NT2/D1 (cell line): Measurements from ENCODE around the gene TBCB.

ENCODE experiments used
- SUZ12 ChIP-seq: IDR thresholded peaks from 2 replicates; pipeline ENCODE4 v1.6.1; 2011; ENCODE audit not compliant: insufficient read length, insufficient read depth; ENCODE audit errors: extremely low read depth
- YY1 ChIP-seq: IDR thresholded peaks from 2 replicates; pipeline ENCODE4 v1.6.1; 2011; ENCODE audit not compliant: insufficient read length, insufficient read depth
- ZNF274 ChIP-seq: IDR thresholded peaks from 2 replicates; pipeline ENCODE4 v1.6.1; 2011; ENCODE audit warnings: mild to moderate bottlenecking, low read depth, low read length

DNA sequence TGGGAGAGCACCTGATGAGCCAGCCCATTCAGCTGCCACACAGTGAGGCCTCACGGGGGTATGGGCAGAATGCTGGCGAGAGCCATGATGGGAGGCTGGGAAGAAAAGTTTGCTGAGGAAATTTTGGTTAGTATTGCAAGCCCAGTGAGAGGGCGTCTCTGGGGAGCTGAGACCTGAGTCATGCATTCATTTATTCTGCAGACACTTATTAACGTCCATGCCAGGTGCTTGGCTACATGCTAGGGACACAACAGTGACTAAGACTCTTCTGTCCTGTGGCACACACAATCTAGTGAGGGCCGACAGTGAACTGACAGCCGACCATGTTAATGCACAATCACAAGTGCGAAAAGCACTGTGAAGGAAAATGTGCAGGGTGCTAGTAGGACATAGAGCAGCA lies 33.4 kb upstream of the TBCB start:
- TF ChIP-seq ZNF274 (no peak), YY1 (no peak), SUZ12 (no peak)
